ENCODE data around the gene ATP8B2. TPM values are rescaled to one million over a fixed set of nuclear protein-coding genes. Genes with fewer than 3 reads are reported as not detected.

Gene ATP8B2
- polyA plus RNA-seq, 1 of the 3 experiments (the other 2 are of a cell fraction) = 50.7 TPM

GRCh38 chr1:154342132-154342531, 16.8 kb downstream of the ATP8B2 start:
- Histone ChIP-seq H3K27me3 (ENCODE audit: insufficient read depth) (no peaks in the 10 kb centered on the region), H4K20me1 (ENCODE audit: insufficient read depth) (no peaks in the 10 kb centered on the region), H3K4me3 (ENCODE audit: low read depth in 2 of 2, low read length in 1 of 2) (no peak overlapping the region), H3K36me3 (replicated peaks in 1 of 2; ENCODE audit: control insufficient read depth in 1 of 2, insufficient read depth in 2 of 2, low read length in 1 of 2) (peaks cover 61 to 89% of the 10 kb centered on the region in 2 experiments), H3K79me2 (ENCODE audit: insufficient read depth) (no peaks in the 10 kb centered on the region), H3K9me3 (no peaks in the 10 kb centered on the region), H3K9me2 (no peaks in the 10 kb centered on the region), H3F3A (replicated peaks; ENCODE audit: insufficient read depth) (no peaks in the 10 kb centered on the region), H2AFZ (ENCODE audit: low read depth) (no peak overlapping the region), H3K4me2 (no peak overlapping the region), H3K9ac (no peak overlapping the region), H3K4me1 (ENCODE audit: control insufficient read depth in 1 of 2, insufficient read depth in 2 of 2, low read depth in 1 of 2, low read length in 1 of 2) (no peaks in the 10 kb centered on the region), H3K27ac (ENCODE audit: low read depth in 2 of 2, low read length in 1 of 2) (no peak overlapping the region)
- CTCF ChIA-PET = interaction anchor here (6.0 kb wide), 1 partner anchor 8 kb away, joined by 58 read pairs; no protein-coding TSS in a partner anchor
- 83% methylated on average over 7 of the region's 7 CpGs for WGBS (ENCODE audit: low lambda C conversion rate)
- no peak for TF ChIP-seq FOSL2 (IDR thresholded peaks at IDR 0.05; ENCODE audit: borderline replicate concordance, low read depth)
- TF ChIP-seq CHD2 (IDR thresholded peaks at IDR 0.05; ENCODE audit: low read length, partially characterized antibody) = no peak
- TF ChIP-seq, protein P1, sequence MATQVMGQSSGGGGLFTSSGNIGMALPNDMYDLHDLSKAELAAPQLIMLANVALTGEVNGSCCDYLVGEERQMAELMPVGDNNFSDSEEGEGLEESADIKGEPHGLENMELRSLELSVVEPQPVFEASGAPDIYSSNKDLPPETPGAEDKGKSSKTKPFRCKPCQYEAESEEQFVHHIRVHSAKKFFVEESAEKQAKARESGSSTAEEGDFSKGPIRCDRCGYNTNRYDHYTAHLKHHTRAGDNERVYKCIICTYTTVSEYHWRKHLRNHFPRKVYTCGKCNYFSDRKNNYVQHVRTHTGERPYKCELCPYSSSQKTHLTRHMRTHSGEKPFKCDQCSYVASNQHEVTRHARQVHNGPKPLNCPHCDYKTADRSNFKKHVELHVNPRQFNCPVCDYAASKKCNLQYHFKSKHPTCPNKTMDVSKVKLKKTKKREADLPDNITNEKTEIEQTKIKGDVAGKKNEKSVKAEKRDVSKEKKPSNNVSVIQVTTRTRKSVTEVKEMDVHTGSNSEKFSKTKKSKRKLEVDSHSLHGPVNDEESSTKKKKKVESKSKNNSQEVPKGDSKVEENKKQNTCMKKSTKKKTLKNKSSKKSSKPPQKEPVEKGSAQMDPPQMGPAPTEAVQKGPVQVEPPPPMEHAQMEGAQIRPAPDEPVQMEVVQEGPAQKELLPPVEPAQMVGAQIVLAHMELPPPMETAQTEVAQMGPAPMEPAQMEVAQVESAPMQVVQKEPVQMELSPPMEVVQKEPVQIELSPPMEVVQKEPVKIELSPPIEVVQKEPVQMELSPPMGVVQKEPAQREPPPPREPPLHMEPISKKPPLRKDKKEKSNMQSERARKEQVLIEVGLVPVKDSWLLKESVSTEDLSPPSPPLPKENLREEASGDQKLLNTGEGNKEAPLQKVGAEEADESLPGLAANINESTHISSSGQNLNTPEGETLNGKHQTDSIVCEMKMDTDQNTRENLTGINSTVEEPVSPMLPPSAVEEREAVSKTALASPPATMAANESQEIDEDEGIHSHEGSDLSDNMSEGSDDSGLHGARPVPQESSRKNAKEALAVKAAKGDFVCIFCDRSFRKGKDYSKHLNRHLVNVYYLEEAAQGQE (IDR thresholded peaks at IDR 0.05; ENCODE audit: low read depth, low read length) = no peak
- TF ChIP-seq FOXJ3 (CRISPR knock-in tag; IDR thresholded peaks at IDR 0.05) = no peak
- TF ChIP-seq USF1 (IDR thresholded peaks at IDR 0.05; ENCODE audit: borderline replicate concordance, low read depth) = no peak
- no peak for TF ChIP-seq RAD21 (IDR thresholded peaks at IDR 0.05; ENCODE audit: low read length)
- no peak for TF ChIP-seq NFIC (IDR thresholded peaks at IDR 0.05; ENCODE audit: borderline replicate concordance)
- TF ChIP-seq EZH2phosphoT487 (IDR thresholded peaks at IDR 0.05; ENCODE audit: borderline replicate concordance, low read depth) = no peak
- TF ChIP-seq EP300 (IDR thresholded peaks at IDR 0.05; ENCODE audit: borderline replicate concordance in 1 of 2, low read depth in 1 of 2, low read length in 1 of 2) = no peak
- no peak for TF ChIP-seq RCOR1 (IDR thresholded peaks at IDR 0.05; ENCODE audit: low read length)
- no peak for DNase-seq
- POLR2A ChIA-PET = no interaction called here

GRCh38 chr1:154342836-154343472, 17.6 kb downstream of the ATP8B2 start:
- no peaks in the 10 kb centered on the region for H3K9me2 ChIP-seq
- H3F3A ChIP-seq (replicated peaks; ENCODE audit: insufficient read depth) = no peaks in the 10 kb centered on the region
- H3K9me3 ChIP-seq = no peaks in the 10 kb centered on the region
- ChIA-PET POLR2A (no interaction called here), CTCF (interaction anchor here (0.7 to 6.0 kb wide), 3 partner anchors 9 to 17 kb away, joined by 3 to 58 read pairs (median 20); partner anchors contain the start of gene ATP8B2)
- H3K27me3 ChIP-seq (ENCODE audit: insufficient read depth) = no peaks in the 10 kb centered on the region
- TF ChIP-seq RCOR1 (IDR thresholded peaks at IDR 0.05; ENCODE audit: low read length) (no peak), TCF12 (IDR thresholded peaks at IDR 0.05) (no peak), ELF1 (IDR thresholded peaks at IDR 0.05) (no peak), FOSL2 (IDR thresholded peaks at IDR 0.05; ENCODE audit: borderline replicate concordance, low read depth) (no peak), SMC3 (IDR thresholded peaks at IDR 0.05; ENCODE audit: low read depth, low read length) (no peak)
- no peaks in the 10 kb centered on the region for H3K79me2 ChIP-seq (ENCODE audit: insufficient read depth)
- DNase-seq = no peak
- WGBS (ENCODE audit: low lambda C conversion rate) = 94% methylated on average over 15 of the region's 21 CpGs
- H4K20me1 ChIP-seq (ENCODE audit: insufficient read depth) = no peaks in the 10 kb centered on the region
- no peaks in the 10 kb centered on the region for H3K4me1 ChIP-seq (ENCODE audit: control insufficient read depth in 1 of 2, insufficient read depth in 2 of 2, low read depth in 1 of 2, low read length in 1 of 2)
- peaks cover 56 to 85% of the 10 kb centered on the region in 2 experiments for H3K36me3 ChIP-seq (replicated peaks in 1 of 2; ENCODE audit: control insufficient read depth in 1 of 2, insufficient read depth in 2 of 2, low read length in 1 of 2)
- H3K27ac ChIP-seq (ENCODE audit: low read depth in 2 of 2, low read length in 1 of 2) = no peak overlapping the region
- no peak overlapping the region for H2AFZ ChIP-seq (ENCODE audit: low read depth)
- no peak overlapping the region for H3K4me2 ChIP-seq
- no peak overlapping the region for H3K4me3 ChIP-seq (ENCODE audit: low read depth in 2 of 2, low read length in 1 of 2)
- no peak overlapping the region for H3K9ac ChIP-seq
